Brain microvascular endothelial cell (primary cell): Measurements from ENCODE around the gene AAMP.
"Not testable (repeated sequence)": the region's sequence is repeated elsewhere in the genome, so short reads cannot be mapped to it uniquely, and the experiment has no call there.

ENCODE experiments used
- DNase-seq: peaks from one replicate; pipeline ENCODE4 v3.0.0-alpha.2; 2020
- H3K27ac ChIP-seq: fragments of 250-450 bp; sonication (Bioruptor Pico); 2 replicates; pipeline ENCODE4 v1.5.1; 2020; ENCODE audit warnings: mild to moderate bottlenecking, moderate library complexity
- H3K27me3 ChIP-seq: fragments of 250-450 bp; sonication (Bioruptor Pico); replicated peaks from 2 replicates; pipeline ENCODE4 v1.5.1; 2020; ENCODE audit warnings: mild to moderate bottlenecking
- H3K36me3 ChIP-seq: fragments of 250-450 bp; sonication (Bioruptor Pico); replicated peaks from 2 replicates; pipeline ENCODE4 v1.5.1; 2020; ENCODE audit warnings: mild to moderate bottlenecking
- H3K4me3 ChIP-seq: 2 replicates; pipeline ENCODE4 v1.5.1; 2011; ENCODE audit warnings: low read depth, mild to moderate bottlenecking, control low read depth, low read length, moderate library complexity
- in situ Hi-C: cut with HindIII; loops from 2 replicates; pipeline ENCODE4 v1.10.0; 2017; ENCODE audit warnings: low sequenced_read_pairs, low pct_ligation_motif_present
- TF ChIP-seq, protein P1 (sequence below): IDR thresholded peaks from 2 replicates; pipeline ENCODE4 v1.5.1; 2011; ENCODE audit warnings: low read depth, mild to moderate bottlenecking, moderate library complexity, low read length, control low read depth, inconsistent platforms; ENCODE audit errors: missing control alignments

The AAMP gene

GRCh38 chr2:218269900-218270720 is at the start of gene AAMP, which contains the start of gene PNKD:
Gene AAMP, minus strand, starts transcription at chr2:218270137. Its CDS starts 51 bp downstream, at chr2:218270086.
Gene PNKD, plus strand, starts transcription at chr2:218270519. Its CDS starts 17 bp downstream, at chr2:218270536.
- Histone ChIP-seq H3K4me3 (peak within 1 kb of the TSS; percentile 92), H3K27ac (peak within 1 kb of the TSS; percentile 48), H3K27me3 (no peaks in the 10 kb centered on the region), H3K36me3 (peaks cover 34% of the 10 kb centered on the region)
- peak; percentile 99 for DNase-seq
- TF ChIP-seq, protein P1, sequence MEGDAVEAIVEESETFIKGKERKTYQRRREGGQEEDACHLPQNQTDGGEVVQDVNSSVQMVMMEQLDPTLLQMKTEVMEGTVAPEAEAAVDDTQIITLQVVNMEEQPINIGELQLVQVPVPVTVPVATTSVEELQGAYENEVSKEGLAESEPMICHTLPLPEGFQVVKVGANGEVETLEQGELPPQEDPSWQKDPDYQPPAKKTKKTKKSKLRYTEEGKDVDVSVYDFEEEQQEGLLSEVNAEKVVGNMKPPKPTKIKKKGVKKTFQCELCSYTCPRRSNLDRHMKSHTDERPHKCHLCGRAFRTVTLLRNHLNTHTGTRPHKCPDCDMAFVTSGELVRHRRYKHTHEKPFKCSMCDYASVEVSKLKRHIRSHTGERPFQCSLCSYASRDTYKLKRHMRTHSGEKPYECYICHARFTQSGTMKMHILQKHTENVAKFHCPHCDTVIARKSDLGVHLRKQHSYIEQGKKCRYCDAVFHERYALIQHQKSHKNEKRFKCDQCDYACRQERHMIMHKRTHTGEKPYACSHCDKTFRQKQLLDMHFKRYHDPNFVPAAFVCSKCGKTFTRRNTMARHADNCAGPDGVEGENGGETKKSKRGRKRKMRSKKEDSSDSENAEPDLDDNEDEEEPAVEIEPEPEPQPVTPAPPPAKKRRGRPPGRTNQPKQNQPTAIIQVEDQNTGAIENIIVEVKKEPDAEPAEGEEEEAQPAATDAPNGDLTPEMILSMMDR, result no peak
- in situ Hi-C loops, result no loop called here

GRCh38 chr2:218318241-218318640 is 48.3 kb upstream of the AAMP start:
- no peak for DNase-seq
- H3K36me3 ChIP-seq, result no peaks in the 10 kb centered on the region
- no peak overlapping the region for H3K27ac ChIP-seq
- TF ChIP-seq, protein P1, result no peak
- in situ Hi-C loops, result no loop called here
- H3K27me3 ChIP-seq, result no peaks in the 10 kb centered on the region
- H3K4me3 ChIP-seq, result no peak overlapping the region

DNA sequence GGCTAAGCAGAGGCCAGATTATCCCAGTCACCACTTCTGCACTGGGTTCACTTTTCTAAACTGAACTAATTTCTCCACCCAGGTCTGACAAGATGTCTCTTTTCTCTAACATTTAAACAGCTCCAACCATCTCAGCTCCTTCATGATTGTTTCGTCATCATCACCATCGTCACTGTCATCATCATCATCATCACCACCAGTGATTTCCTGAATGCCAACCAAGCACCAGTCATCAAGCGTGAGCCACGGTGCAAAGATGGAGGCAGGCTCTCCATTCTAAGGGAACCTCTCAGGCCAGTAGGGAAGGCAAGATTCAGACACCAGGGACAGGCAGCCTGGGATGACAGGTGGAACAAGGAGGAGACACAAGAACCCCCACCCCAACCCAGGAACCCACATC is 47.9 kb upstream of the AAMP start:
- Histone ChIP-seq H3K27ac (no peak overlapping the region), H3K27me3 (no peaks in the 10 kb centered on the region), H3K4me3 (no peak overlapping the region), H3K36me3 (no peaks in the 10 kb centered on the region)
- TF ChIP-seq, protein P1, result no peak
- DNase-seq, result no peak
- in situ Hi-C loops, result no loop called here

- in situ Hi-C loops, result no loop called here
- Histone ChIP-seq H3K27ac (no peak overlapping the region), H3K4me3 (no peak overlapping the region), H3K36me3 (no peaks in the 10 kb centered on the region), H3K27me3 (no peaks in the 10 kb centered on the region)
- no peak for DNase-seq
- TF ChIP-seq, protein P1, result no peak
Observed at GRCh38 chr2:218317303-218317630, 47.3 kb upstream of the AAMP start.

DNA sequence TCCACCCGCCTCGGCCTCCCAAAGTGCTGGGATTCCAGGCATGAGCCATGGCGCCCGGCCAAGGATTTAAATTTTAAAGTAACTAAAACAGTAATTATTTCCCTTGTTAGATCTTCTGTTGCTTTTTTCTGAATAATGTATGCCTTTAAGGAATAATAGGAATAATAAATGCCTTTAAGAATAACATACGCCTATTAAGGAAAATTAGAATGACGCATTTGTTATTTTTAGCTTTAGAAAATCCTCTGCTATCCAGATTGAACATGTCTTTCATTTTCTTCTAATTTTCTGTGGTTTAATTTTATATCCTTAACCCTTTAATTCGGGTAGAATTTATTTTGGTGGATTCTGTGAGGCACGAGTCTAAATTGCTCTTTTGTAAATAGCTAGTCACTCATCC is 45.5 kb upstream of the AAMP start:
- H3K4me3 ChIP-seq, result no peak overlapping the region
- H3K36me3 ChIP-seq, result no peaks in the 10 kb centered on the region
- no peak for DNase-seq
- in situ Hi-C loops, result no loop called here
- no peak overlapping the region for H3K27ac ChIP-seq
- H3K27me3 ChIP-seq, result no peaks in the 10 kb centered on the region
- TF ChIP-seq, protein P1, result no peak

GRCh38 chr2:218314764-218315163 is 44.8 kb upstream of the AAMP start:
- H3K4me3 ChIP-seq, in situ Hi-C loops, H3K36me3 ChIP-seq, H3K27ac ChIP-seq, DNase-seq, H3K27me3 ChIP-seq: not testable (repeated sequence)
